SK-N-SH treated with all-trans-retinoic acid at 6 μM for 48 hours (cell line): ENCODE measurements around the gene ADGRG7.

Source experiments
- ATAC-seq: fragments of 200-7000 bp; cut with Tn5 transposase; 3 replicates; pipeline ENCODE4 v1.9.1; 2020; ENCODE audit warnings: mild to moderate bottlenecking, moderate library complexity
- ARNTL ChIP-seq: fragments of 450-650 bp; formaldehyde crosslinking; IDR thresholded peaks from 2 replicates; pipeline ENCODE4 v1.5.0; 2020; ENCODE audit warnings: low read depth, mild to moderate bottlenecking, moderate library complexity, borderline replicate concordance
- BACH2 ChIP-seq: fragments of 250-450 bp; sonication (Bioruptor Pico); IDR thresholded peaks from 2 replicates; pipeline ENCODE4 v1.9.0; 2021; ENCODE audit warnings: mild to moderate bottlenecking, borderline replicate concordance
- CREB5 ChIP-seq: fragments of 250-450 bp; sonication (Bioruptor Pico); IDR thresholded peaks from 2 replicates; pipeline ENCODE4 v1.5.1; 2020; ENCODE audit warnings: low read depth, mild to moderate bottlenecking, moderate library complexity
- CSDC2 ChIP-seq: fragments of 250-450 bp; sonication (Bioruptor Pico); IDR thresholded peaks from 2 replicates; pipeline ENCODE4 v1.5.0; 2020; ENCODE audit warnings: mild to moderate bottlenecking, moderate library complexity
- ESRRG ChIP-seq: fragments of 250-450 bp; sonication (Bioruptor Pico); IDR thresholded peaks from 2 replicates; pipeline ENCODE4 v1.6.1; 2021; ENCODE audit warnings: mild to moderate bottlenecking
- GLIS3 ChIP-seq: fragments of 250-450 bp; sonication (Bioruptor Pico); IDR thresholded peaks from 2 replicates; pipeline ENCODE4 v1.5.0; 2020; ENCODE audit warnings: mild to moderate bottlenecking, moderate library complexity
- ISL1 ChIP-seq: fragments of 250-450 bp; sonication (Bioruptor Pico); IDR thresholded peaks from 2 replicates; pipeline ENCODE4 v2.1.2; 2022; ENCODE audit warnings: mild to moderate bottlenecking, moderate library complexity
- OSR1 ChIP-seq: fragments of 250-450 bp; sonication (Bioruptor Pico); IDR thresholded peaks from 2 replicates; pipeline ENCODE4 v1.8.0; 2022; ENCODE audit warnings: moderate library complexity, mild to moderate bottlenecking, inconsistent platforms
- POU6F1 ChIP-seq: fragments of 250-450 bp; sonication (Bioruptor Pico); IDR thresholded peaks from 2 replicates; pipeline ENCODE4 v1.8.0; 2021; ENCODE audit warnings: low read depth, mild to moderate bottlenecking, moderate library complexity, borderline replicate concordance
- RARB ChIP-seq: fragments of 250-450 bp; sonication (Bioruptor Pico); IDR thresholded peaks from 2 replicates; pipeline ENCODE4 v1.8.0; 2021; ENCODE audit warnings: mild to moderate bottlenecking, moderate library complexity
- SNAI2 ChIP-seq: fragments of 250-450 bp; sonication (Bioruptor Pico); IDR thresholded peaks from 2 replicates; pipeline ENCODE4 v1.5.0; 2020; ENCODE audit warnings: mild to moderate bottlenecking, moderate library complexity
- TCF4 ChIP-seq: fragments of 250-450 bp; sonication (Bioruptor Pico); IDR thresholded peaks from 2 replicates; pipeline ENCODE4 v1.8.0; 2021; ENCODE audit warnings: mild to moderate bottlenecking, moderate library complexity, borderline replicate concordance
- TOX ChIP-seq: fragments of 250-450 bp; sonication (Bioruptor Pico); IDR thresholded peaks from 2 replicates; pipeline ENCODE4 v1.8.0; 2021; ENCODE audit warnings: mild to moderate bottlenecking, moderate library complexity, borderline replicate concordance
- TSHZ2 ChIP-seq: fragments of 250-450 bp; sonication (Bioruptor Pico); IDR thresholded peaks from 2 replicates; pipeline ENCODE4 v1.5.0; 2020; ENCODE audit warnings: mild to moderate bottlenecking, moderate library complexity
- ZC3H10 ChIP-seq: fragments of 250-450 bp; sonication (Bioruptor Pico); IDR thresholded peaks from 2 replicates; pipeline ENCODE4 v1.5.1; 2021; ENCODE audit warnings: mild to moderate bottlenecking, moderate library complexity
- ZFP3 ChIP-seq: fragments of 250-450 bp; sonication (Bioruptor Pico); IDR thresholded peaks from 2 replicates; pipeline ENCODE4 v1.5.0; 2020; ENCODE audit warnings: mild to moderate bottlenecking, moderate library complexity
- ZFP30 ChIP-seq: fragments of 450-650 bp; formaldehyde crosslinking; IDR thresholded peaks from 2 replicates; pipeline ENCODE4 v1.5.0; 2022; ENCODE audit warnings: mild to moderate bottlenecking, moderate library complexity
- ZNF565 ChIP-seq: fragments of 450-650 bp; formaldehyde crosslinking; conservative IDR thresholded peaks from 2 replicates; pipeline ENCODE4 v1.5.0; 2020; ENCODE audit warnings: low read depth, mild to moderate bottlenecking, moderate library complexity
- ZNF70 ChIP-seq: fragments of 450-650 bp; formaldehyde crosslinking; IDR thresholded peaks from 2 replicates; pipeline ENCODE4 v1.5.0; 2020; ENCODE audit warnings: mild to moderate bottlenecking, moderate library complexity
- ZNF8 ChIP-seq: fragments of 450-650 bp; formaldehyde crosslinking; IDR thresholded peaks from 2 replicates; pipeline ENCODE4 v1.5.0; 2020; ENCODE audit warnings: mild to moderate bottlenecking, moderate library complexity
- TF ChIP-seq, protein P1 (sequence below): fragments of 250-450 bp; sonication (Bioruptor Pico); IDR thresholded peaks from 2 replicates; pipeline ENCODE4 v1.5.1; 2021; ENCODE audit warnings: mild to moderate bottlenecking, moderate library complexity
- TF ChIP-seq, protein P2 (sequence below): fragments of 250-450 bp; sonication (Bioruptor Pico); IDR thresholded peaks from 2 replicates; pipeline ENCODE4 v1.8.0; 2020; ENCODE audit warnings: mild to moderate bottlenecking, moderate library complexity, borderline replicate concordance

The ADGRG7 gene

DNA sequence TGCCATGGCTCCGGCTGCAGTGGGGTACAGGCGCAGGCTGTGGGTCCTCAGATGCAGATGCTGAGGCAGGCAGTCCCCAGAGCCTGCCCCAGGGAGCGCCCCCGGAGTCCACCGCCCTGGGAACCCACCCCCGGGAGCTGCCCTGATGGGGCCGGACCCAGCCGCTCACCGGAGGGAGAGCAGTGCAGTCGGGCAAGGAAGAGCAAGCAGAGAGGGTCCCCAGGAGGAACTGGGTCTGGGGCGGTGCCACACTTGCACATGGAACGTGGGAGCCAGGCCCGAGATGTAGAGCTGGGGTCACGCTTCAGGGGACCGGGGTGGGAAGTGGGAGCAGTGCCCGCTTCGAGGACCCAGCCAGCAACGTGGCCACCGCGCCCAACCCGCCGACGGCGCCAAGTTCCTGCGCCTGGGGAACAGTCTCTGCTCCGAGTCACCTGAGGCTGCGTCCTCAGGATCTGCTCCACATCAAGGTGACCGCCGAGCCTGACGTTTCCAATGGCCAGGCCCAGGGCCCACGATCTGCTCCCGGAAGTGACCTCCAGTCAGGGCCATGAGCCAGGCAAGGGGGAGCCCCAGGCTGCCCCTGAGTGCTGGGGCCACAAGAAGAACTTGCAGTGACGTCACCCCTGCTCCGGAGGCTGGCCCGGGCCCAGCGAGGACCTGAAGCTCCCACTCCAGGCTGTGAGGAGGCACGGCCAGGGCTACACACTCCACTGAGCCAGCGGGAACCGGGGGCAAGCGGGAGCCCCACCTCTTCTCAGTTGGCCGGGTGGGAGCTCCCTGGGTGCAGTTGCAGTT lies 72.9 kb downstream of the ADGRG7 start:
- ATAC-seq, result no peak
- no peak for TF ChIP-seq ZFP3 (CRISPR knock-in tag)
- no peak for TF ChIP-seq ISL1
- TF ChIP-seq ZNF70 (CRISPR knock-in tag), result no peak
- no peak for TF ChIP-seq TOX (CRISPR knock-in tag)
- TF ChIP-seq CREB5, result no peak
- TF ChIP-seq ZNF8, result no peak
- TF ChIP-seq OSR1 (CRISPR knock-in tag), result no peak
- TF ChIP-seq TCF4 (CRISPR knock-in tag), result no peak
- TF ChIP-seq ARNTL, result no peak
- TF ChIP-seq CSDC2 (CRISPR knock-in tag), result no peak
- no peak for TF ChIP-seq GLIS3
- no peak for TF ChIP-seq SNAI2 (CRISPR knock-in tag)
- no peak for TF ChIP-seq ESRRG
- no peak for TF ChIP-seq ZFP30 (CRISPR knock-in tag)
- no peak for TF ChIP-seq ZNF565 (CRISPR knock-in tag)

DNA sequence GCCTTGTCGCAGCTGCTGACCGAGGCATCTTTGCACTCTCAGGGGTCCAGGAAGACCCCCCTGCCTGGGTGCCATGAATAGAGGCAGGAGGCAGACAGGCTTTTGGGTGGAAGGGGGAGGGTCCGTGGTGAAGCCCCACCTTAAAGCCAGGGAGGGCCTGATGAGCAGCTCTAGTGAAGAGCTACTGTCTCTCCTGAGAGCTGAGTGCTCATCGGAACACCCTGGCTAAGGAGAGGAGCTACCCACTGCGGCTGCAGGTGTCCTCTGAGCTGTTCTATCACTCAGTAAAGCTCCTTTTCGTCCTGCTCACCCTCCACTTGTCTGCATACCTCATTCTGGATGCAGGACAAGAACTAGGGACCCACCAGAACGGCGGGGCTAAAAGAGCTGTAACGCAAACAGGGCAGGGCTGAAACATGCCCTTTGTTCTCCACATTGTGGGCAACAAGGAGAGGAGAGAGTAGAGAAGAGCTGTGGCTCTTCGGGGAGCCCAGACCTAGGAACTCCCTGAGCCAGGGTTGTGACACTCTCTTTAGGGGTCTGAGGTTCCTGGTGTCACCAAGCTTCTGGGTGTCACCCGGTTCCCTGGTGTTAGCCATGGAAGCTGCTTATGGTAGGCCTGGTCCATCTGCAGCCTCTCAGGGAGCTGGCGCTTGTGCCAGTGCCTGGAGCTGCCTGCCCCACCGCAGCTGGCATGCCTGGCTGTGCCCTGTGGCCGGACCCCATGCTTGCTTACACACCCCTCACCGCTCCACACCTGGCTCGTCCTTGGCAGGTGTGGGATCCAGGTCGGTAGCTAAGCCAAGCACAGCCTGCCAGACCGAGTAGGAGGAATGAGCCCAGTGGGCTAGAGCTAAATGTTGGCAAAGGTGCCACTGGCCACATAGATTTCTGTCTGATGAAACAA lies 73.7 kb downstream of the ADGRG7 start:
- ATAC-seq, result no peak
- TF ChIP-seq ARNTL (no peak), TOX (CRISPR knock-in tag) (no peak), BACH2 (CRISPR knock-in tag) (no peak), RARB (no peak), OSR1 (CRISPR knock-in tag) (no peak), ZNF70 (CRISPR knock-in tag) (no peak), ISL1 (no peak), TSHZ2 (CRISPR knock-in tag) (no peak), ZNF8 (no peak), ZFP30 (CRISPR knock-in tag) (no peak), ZNF565 (CRISPR knock-in tag) (no peak), GLIS3 (no peak), ZC3H10 (no peak), ZFP3 (CRISPR knock-in tag) (no peak), POU6F1 (CRISPR knock-in tag) (no peak), TCF4 (CRISPR knock-in tag) (no peak), SNAI2 (CRISPR knock-in tag) (no peak), CSDC2 (CRISPR knock-in tag) (no peak)
- TF ChIP-seq, protein P1, sequence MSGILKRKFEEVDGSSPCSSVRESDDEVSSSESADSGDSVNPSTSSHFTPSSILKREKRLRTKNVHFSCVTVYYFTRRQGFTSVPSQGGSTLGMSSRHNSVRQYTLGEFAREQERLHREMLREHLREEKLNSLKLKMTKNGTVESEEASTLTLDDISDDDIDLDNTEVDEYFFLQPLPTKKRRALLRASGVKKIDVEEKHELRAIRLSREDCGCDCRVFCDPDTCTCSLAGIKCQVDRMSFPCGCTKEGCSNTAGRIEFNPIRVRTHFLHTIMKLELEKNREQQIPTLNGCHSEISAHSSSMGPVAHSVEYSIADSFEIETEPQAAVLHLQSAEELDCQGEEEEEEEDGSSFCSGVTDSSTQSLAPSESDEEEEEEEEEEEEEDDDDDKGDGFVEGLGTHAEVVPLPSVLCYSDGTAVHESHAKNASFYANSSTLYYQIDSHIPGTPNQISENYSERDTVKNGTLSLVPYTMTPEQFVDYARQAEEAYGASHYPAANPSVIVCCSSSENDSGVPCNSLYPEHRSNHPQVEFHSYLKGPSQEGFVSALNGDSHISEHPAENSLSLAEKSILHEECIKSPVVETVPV, result no peak
- TF ChIP-seq, protein P2, sequence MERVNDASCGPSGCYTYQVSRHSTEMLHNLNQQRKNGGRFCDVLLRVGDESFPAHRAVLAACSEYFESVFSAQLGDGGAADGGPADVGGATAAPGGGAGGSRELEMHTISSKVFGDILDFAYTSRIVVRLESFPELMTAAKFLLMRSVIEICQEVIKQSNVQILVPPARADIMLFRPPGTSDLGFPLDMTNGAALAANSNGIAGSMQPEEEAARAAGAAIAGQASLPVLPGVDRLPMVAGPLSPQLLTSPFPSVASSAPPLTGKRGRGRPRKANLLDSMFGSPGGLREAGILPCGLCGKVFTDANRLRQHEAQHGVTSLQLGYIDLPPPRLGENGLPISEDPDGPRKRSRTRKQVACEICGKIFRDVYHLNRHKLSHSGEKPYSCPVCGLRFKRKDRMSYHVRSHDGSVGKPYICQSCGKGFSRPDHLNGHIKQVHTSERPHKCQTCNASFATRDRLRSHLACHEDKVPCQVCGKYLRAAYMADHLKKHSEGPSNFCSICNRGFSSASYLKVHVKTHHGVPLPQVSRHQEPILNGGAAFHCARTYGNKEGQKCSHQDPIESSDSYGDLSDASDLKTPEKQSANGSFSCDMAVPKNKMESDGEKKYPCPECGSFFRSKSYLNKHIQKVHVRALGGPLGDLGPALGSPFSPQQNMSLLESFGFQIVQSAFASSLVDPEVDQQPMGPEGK (CRISPR knock-in tag), result no peak
- TF ChIP-seq, all 23 proteins: peak for 0
